Measurements from ENCODE around the gene TOX2.

The TOX2 gene

GRCh38 chr20:44068316-44069201 lies 153.9 kb downstream of the TOX2 start:
- DNase-seq = no peak

GRCh38 chr20:44069203-44070011 lies 154.8 kb downstream of the TOX2 start:
- DNase-seq = no peak

- no peak for DNase-seq
These were observed 155.7 kb downstream of the TOX2 start for GRCh38 chr20:44070139-44070900.

GRCh38 chr20:44071057-44071456 lies 156.4 kb downstream of the TOX2 start:
- DNase-seq = no peak

GRCh38 chr20:44071526-44072111 lies 157.0 kb downstream of the TOX2 start:
- DNase-seq = no peak

GRCh38 chr20:44072384-44072783 lies 157.7 kb downstream of the TOX2 start:
- DNase-seq = no peak

GRCh38 chr20:44073011-44073674 lies 158.5 kb downstream of the TOX2 start:
- DNase-seq = no peak

GRCh38 chr20:44073675-44074071 lies 159.0 kb downstream of the TOX2 start:
- no peak for DNase-seq

- no peak for DNase-seq
These were observed 159.8 kb downstream of the TOX2 start for GRCh38 chr20:44074252-44075151.

GRCh38 chr20:44075191-44075949 lies 160.7 kb downstream of the TOX2 start:
- no peak for DNase-seq

GRCh38 chr20:44075950-44076232 lies 161.2 kb downstream of the TOX2 start:
- DNase-seq = no peak

GRCh38 chr20:44079291-44079690 lies 164.6 kb downstream of the TOX2 start:
- DNase-seq = no peak

- no peak for DNase-seq
These were observed 165.4 kb downstream of the TOX2 start for GRCh38 chr20:44080064-44080463.

GRCh38 chr20:44080646-44081267 lies 166.1 kb downstream of the TOX2 start:
- DNase-seq = peak; percentile 77

- DNase-seq = no peak
These were observed 166.8 kb downstream of the TOX2 start for GRCh38 chr20:44081476-44081875.

GRCh38 chr20:44081888-44082287 lies 167.2 kb downstream of the TOX2 start:
- no peak for DNase-seq

GRCh38 chr20:44083220-44083933 lies 168.7 kb downstream of the TOX2 start:
- no peak for DNase-seq

- no peak for DNase-seq
These were observed 169.8 kb downstream of the TOX2 start for GRCh38 chr20:44084439-44084838.

GRCh38 chr20:44084891-44085290 lies 170.2 kb downstream of the TOX2 start:
- DNase-seq = no peak
